ENCODE measurements around the gene ZNF219.

- TF ChIP-seq ZNF274 (IDR thresholded peaks at IDR 0.05; ENCODE audit: low read depth, low read length) (no peak), YY1 (IDR thresholded peaks at IDR 0.05; ENCODE audit: insufficient read depth, insufficient read length) (no peak)
These were observed 29.7 kb downstream of the ZNF219 start for GRCh38 chr14:21068521-21069387.

Measured in NT2/D1 (cell line).